ENCODE measurements around the gene SLC31A1.

- TF ChIP-seq, protein P1, sequence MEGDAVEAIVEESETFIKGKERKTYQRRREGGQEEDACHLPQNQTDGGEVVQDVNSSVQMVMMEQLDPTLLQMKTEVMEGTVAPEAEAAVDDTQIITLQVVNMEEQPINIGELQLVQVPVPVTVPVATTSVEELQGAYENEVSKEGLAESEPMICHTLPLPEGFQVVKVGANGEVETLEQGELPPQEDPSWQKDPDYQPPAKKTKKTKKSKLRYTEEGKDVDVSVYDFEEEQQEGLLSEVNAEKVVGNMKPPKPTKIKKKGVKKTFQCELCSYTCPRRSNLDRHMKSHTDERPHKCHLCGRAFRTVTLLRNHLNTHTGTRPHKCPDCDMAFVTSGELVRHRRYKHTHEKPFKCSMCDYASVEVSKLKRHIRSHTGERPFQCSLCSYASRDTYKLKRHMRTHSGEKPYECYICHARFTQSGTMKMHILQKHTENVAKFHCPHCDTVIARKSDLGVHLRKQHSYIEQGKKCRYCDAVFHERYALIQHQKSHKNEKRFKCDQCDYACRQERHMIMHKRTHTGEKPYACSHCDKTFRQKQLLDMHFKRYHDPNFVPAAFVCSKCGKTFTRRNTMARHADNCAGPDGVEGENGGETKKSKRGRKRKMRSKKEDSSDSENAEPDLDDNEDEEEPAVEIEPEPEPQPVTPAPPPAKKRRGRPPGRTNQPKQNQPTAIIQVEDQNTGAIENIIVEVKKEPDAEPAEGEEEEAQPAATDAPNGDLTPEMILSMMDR (IDR thresholded peaks at IDR 0.05): no peak
- TF ChIP-seq EZH2 (IDR thresholded peaks at IDR 0.05; ENCODE audit: borderline replicate concordance, insufficient read depth, low read depth, low read length, poor library complexity, severe bottlenecking): no peak
Observed at GRCh38 chr9:113222482-113222841, 1.1 kb downstream of the SLC31A1 start.

Measured in B cell (primary cell).